ENCODE results near the gene BANK1. TPM values are rescaled to one million over a fixed set of nuclear protein-coding genes. Genes with fewer than 3 reads are reported as not detected.

The BANK1 gene
- total RNA-seq, 1 donor from 2014 or later = 1.7 TPM

- TF ChIP-seq, protein P1, sequence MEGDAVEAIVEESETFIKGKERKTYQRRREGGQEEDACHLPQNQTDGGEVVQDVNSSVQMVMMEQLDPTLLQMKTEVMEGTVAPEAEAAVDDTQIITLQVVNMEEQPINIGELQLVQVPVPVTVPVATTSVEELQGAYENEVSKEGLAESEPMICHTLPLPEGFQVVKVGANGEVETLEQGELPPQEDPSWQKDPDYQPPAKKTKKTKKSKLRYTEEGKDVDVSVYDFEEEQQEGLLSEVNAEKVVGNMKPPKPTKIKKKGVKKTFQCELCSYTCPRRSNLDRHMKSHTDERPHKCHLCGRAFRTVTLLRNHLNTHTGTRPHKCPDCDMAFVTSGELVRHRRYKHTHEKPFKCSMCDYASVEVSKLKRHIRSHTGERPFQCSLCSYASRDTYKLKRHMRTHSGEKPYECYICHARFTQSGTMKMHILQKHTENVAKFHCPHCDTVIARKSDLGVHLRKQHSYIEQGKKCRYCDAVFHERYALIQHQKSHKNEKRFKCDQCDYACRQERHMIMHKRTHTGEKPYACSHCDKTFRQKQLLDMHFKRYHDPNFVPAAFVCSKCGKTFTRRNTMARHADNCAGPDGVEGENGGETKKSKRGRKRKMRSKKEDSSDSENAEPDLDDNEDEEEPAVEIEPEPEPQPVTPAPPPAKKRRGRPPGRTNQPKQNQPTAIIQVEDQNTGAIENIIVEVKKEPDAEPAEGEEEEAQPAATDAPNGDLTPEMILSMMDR (conservative IDR thresholded peaks at IDR 0.05) = no peak
- H3K27ac Mint-ChIP-seq = no peak overlapping the region
Measured at GRCh38 chr4:101833480-101833879, 43.0 kb downstream of the BANK1 start.

DNA sequence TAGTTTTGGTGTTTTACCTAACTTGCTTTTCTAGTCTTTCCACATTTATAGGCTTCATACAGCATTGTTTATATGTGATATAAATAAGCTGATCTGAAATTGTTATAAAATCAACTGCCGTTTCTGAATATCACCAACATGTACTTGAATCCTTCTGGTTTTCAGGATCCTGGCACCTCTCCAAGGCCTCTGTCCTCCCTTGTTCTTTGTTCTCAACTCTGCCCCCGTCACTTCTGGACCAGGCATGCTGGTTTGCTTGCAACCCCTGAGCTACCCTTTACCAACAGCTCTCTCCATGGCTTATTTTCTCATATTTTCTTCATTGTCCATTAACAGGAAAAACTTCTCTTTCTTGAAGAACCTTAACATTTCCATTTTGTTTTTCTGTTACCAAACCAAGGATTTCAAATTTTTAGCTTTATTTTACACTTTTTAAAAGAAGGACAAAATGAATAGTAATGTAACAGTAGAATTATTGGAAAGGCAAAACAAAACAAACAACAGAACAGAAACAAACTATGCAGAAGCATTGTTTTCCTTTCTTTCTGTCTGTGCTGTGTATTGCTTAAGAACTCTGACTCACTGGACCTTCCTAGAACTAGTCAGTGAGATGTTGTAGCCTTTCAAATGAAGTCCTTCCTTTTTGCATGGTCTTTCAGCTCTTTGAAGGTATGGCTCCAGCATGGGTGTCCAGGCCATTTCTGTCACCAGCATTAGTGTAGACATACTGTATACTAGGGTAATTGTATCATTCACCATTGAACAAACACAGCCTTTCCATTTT lies 44.8 kb downstream of the BANK1 start:
- H3K27me3 Mint-ChIP-seq = no peaks in the 10 kb centered on the region
- no peak for DNase-seq (ENCODE audit: extremely low spot score, unreplicated experiment)

More at GRCh38 chr4:101833480-101833879, 43.0 kb downstream of the BANK1 start:
- H3K36me3 Mint-ChIP-seq = no peaks in the 10 kb centered on the region
- no peak for DNase-seq (ENCODE audit: extremely low spot score, unreplicated experiment)
- no peak overlapping the region for H3K4me3 Mint-ChIP-seq
- no peaks in the 10 kb centered on the region for H3K27me3 Mint-ChIP-seq
- peaks cover 5% of the 10 kb centered on the region for H3K4me1 Mint-ChIP-seq (ENCODE audit: unreplicated experiment)
- no peaks in the 10 kb centered on the region for H3K9me3 Mint-ChIP-seq

DNA sequence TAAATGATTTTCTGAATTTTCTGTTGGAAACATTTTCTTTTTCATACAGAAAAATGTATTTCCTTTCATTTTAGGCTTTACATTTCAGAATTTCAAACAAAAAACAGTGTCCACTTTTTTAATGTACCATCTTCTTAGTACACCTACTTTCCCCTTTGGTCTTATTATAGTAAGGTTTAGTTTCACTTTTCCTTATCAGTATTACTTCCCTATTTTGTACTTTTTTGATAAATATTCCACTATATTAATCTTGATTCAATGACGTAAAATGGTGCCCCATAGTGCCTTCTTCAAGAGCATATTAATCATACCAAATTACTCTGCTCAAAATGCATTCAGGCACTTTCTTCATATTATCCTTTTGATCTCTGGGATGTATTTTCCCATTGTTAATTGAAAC lies 52.5 kb downstream of the BANK1 start:
- H3K9me3 Mint-ChIP-seq = no peaks in the 10 kb centered on the region
- no peaks in the 10 kb centered on the region for H3K36me3 Mint-ChIP-seq
- no peak overlapping the region for H3K27ac Mint-ChIP-seq
- no peaks in the 10 kb centered on the region for H3K27me3 Mint-ChIP-seq
- no peak for DNase-seq (ENCODE audit: extremely low spot score, unreplicated experiment)
- TF ChIP-seq, protein P1 (conservative IDR thresholded peaks at IDR 0.05) = no peak
- H3K4me3 Mint-ChIP-seq = no peak overlapping the region
- H3K4me1 Mint-ChIP-seq (ENCODE audit: unreplicated experiment) = no peaks in the 10 kb centered on the region

More for the DNA sequence above, 44.8 kb downstream of the BANK1 start:
- TF ChIP-seq, protein P1 (conservative IDR thresholded peaks at IDR 0.05) = no peak
- Mint-ChIP-seq H3K27ac (peak overlapping the region; percentile 78), H3K36me3 (no peaks in the 10 kb centered on the region), H3K9me3 (no peaks in the 10 kb centered on the region), H3K4me3 (peak overlapping the region; percentile 37), H3K4me1 (ENCODE audit: unreplicated experiment) (peaks cover 5% of the 10 kb centered on the region)

- DNase-seq (ENCODE audit: extremely low spot score, unreplicated experiment) = no peak
- Mint-ChIP-seq H3K27ac (no peak overlapping the region), H3K4me1 (ENCODE audit: unreplicated experiment) (no peaks in the 10 kb centered on the region), H3K9me3 (no peaks in the 10 kb centered on the region), H3K27me3 (no peaks in the 10 kb centered on the region), H3K36me3 (no peaks in the 10 kb centered on the region), H3K4me3 (no peak overlapping the region)
- TF ChIP-seq, protein P1 (conservative IDR thresholded peaks at IDR 0.05) = no peak
Measured at GRCh38 chr4:101846550-101846949, 56.0 kb downstream of the BANK1 start.

GRCh38 chr4:101850698-101851097 lies 60.2 kb downstream of the BANK1 start:
- Mint-ChIP-seq H3K9me3 (no peaks in the 10 kb centered on the region), H3K36me3 (no peaks in the 10 kb centered on the region), H3K4me1 (ENCODE audit: unreplicated experiment) (peaks cover 5% of the 10 kb centered on the region), H3K27ac (no peak overlapping the region), H3K4me3 (no peak overlapping the region), H3K27me3 (no peaks in the 10 kb centered on the region)
- TF ChIP-seq, protein P1 (conservative IDR thresholded peaks at IDR 0.05) = no peak
- DNase-seq (ENCODE audit: extremely low spot score, unreplicated experiment) = no peak

All from type B pancreatic cell (in vitro differentiated cells).